ENCODE measurements around the gene PSTPIP1.

DNA sequence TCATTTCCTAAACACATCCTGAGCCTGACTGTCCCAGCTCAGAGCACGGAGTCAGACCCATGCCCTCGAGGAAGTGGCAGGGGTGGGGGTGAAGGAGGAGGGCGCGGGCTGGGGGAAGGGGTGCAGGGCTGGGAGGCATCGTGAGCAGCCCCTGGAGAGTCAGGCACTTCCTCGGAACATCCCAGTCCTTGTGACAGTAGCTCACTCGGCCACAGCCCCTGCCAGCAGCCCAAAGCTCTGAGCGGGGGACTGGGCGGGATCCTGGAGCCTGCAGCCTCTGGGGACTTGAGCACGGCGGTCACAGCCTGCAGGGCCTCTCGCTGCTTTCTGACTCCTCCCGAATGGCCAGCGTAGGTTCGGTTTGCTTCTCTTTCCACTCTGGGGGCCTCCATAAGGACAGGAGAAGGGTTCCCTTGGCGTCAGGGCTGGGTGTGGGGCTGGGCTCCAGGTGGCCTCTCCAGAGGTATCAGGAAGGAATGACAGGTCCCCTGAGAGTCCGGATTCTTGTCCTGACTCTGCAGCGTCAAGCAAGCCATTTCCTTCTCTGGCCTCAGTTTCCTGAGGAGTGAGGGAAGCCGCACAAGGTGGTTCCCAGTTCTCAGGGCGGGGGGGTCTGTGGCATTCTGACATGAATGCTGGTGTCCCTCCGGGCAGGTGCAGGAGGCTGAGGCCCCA lies 20.9 kb downstream of the PSTPIP1 start:
- TF ChIP-seq RXRA (IDR thresholded peaks at IDR 0.05; ENCODE audit: insufficient read depth, low read depth, low read length) = no peak
- TF ChIP-seq, protein P1, sequence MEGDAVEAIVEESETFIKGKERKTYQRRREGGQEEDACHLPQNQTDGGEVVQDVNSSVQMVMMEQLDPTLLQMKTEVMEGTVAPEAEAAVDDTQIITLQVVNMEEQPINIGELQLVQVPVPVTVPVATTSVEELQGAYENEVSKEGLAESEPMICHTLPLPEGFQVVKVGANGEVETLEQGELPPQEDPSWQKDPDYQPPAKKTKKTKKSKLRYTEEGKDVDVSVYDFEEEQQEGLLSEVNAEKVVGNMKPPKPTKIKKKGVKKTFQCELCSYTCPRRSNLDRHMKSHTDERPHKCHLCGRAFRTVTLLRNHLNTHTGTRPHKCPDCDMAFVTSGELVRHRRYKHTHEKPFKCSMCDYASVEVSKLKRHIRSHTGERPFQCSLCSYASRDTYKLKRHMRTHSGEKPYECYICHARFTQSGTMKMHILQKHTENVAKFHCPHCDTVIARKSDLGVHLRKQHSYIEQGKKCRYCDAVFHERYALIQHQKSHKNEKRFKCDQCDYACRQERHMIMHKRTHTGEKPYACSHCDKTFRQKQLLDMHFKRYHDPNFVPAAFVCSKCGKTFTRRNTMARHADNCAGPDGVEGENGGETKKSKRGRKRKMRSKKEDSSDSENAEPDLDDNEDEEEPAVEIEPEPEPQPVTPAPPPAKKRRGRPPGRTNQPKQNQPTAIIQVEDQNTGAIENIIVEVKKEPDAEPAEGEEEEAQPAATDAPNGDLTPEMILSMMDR (IDR thresholded peaks at IDR 0.05; ENCODE audit: control extremely low read depth in 1 of 3, insufficient read depth in 1 of 3, low read depth in 1 of 3, low read length in 3 of 3) = no peak
- no peak for TF ChIP-seq POLR2A (IDR thresholded peaks at IDR 0.05; ENCODE audit: control extremely low read depth in 1 of 2, low read depth in 2 of 2, low read length in 2 of 2)
- TF ChIP-seq MAFK (IDR thresholded peaks at IDR 0.05; ENCODE audit: low read depth, low read length) = no peak
- TF ChIP-seq TEAD4 (IDR thresholded peaks at IDR 0.05; ENCODE audit: low read depth, low read length) = no peak
- TF ChIP-seq TBP (IDR thresholded peaks at IDR 0.05; ENCODE audit: low read depth, low read length) = no peak
- TF ChIP-seq RAD21 (IDR thresholded peaks at IDR 0.05 in 1 of 2, conservative IDR thresholded peaks at IDR 0.05 in 1 of 2; ENCODE audit: low read depth in 2 of 2, low read length in 2 of 2) = no peak
- no peak for TF ChIP-seq YY1 (IDR thresholded peaks at IDR 0.05; ENCODE audit: low read depth, low read length)
- no peak for TF ChIP-seq NRF1 (IDR thresholded peaks at IDR 0.05; ENCODE audit: low read depth, low read length)
- no peak for TF ChIP-seq POLR2AphosphoS5 (IDR thresholded peaks at IDR 0.05; ENCODE audit: low read depth, low read length)
- no peak for TF ChIP-seq SP2 (IDR thresholded peaks at IDR 0.05; ENCODE audit: low read length)
- TF ChIP-seq EP300 (IDR thresholded peaks at IDR 0.05; ENCODE audit: borderline replicate concordance in 1 of 2, low read depth in 2 of 2, low read length in 2 of 2) = no peak
- TF ChIP-seq, protein P2, sequence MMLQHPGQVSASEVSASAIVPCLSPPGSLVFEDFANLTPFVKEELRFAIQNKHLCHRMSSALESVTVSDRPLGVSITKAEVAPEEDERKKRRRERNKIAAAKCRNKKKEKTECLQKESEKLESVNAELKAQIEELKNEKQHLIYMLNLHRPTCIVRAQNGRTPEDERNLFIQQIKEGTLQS (IDR thresholded peaks at IDR 0.05; ENCODE audit: insufficient read depth, low read depth, low read length) = no peak
- no peak for TF ChIP-seq RFX5 (IDR thresholded peaks at IDR 0.05; ENCODE audit: borderline replicate concordance, low read depth, low read length)
